Keratinocyte (primary cell): Measurements from ENCODE around the gene IL1RAPL1.

Source experiments
- EZH2 ChIP-seq: IDR thresholded peaks from one replicate; pipeline ENCODE4 v1.6.1; 2012; ENCODE audit warnings: inconsistent platforms, mild to moderate bottlenecking, low read length, moderate library complexity
- TF ChIP-seq, protein P1 (sequence below), 3 experiments: IDR thresholded peaks in 1 of 3; conservative IDR thresholded peaks in 1 of 3; optimal IDR thresholded peaks in 1 of 3; 2 replicates in 2 of 3; 3 replicates in 1 of 3; pipeline versions ENCODE3 to v1.5.1; 2011; ENCODE audit warnings: low read length in 3 of 3, mild to moderate bottlenecking in 3 of 3, moderate library complexity in 2 of 3, control low read depth in 1 of 3, inconsistent platforms in 1 of 3; ENCODE audit not compliant: insufficient read depth in 2 of 3; ENCODE audit errors: extremely low read depth in 1 of 3

DNA sequence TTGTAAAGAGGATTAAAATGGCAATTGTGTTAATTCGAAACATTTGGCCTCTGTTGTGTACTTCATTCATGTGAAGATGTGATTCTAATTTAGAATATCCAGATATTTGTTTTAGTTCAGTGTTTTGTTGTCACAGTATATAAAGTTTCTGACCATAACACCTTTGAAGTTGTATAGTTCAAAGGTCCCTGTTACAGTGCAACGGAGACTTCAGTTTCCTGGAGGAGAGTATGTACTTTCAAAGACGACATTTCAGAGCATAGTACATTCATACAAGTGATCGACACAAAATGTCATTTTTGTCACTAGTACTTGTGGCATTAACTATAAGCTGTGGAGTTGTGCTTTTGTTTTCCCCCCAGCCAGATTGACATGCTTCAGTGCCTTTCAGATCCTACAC, 1255.3 kb downstream of the IL1RAPL1 start:
- no peak for TF ChIP-seq EZH2
- TF ChIP-seq, protein P1, sequence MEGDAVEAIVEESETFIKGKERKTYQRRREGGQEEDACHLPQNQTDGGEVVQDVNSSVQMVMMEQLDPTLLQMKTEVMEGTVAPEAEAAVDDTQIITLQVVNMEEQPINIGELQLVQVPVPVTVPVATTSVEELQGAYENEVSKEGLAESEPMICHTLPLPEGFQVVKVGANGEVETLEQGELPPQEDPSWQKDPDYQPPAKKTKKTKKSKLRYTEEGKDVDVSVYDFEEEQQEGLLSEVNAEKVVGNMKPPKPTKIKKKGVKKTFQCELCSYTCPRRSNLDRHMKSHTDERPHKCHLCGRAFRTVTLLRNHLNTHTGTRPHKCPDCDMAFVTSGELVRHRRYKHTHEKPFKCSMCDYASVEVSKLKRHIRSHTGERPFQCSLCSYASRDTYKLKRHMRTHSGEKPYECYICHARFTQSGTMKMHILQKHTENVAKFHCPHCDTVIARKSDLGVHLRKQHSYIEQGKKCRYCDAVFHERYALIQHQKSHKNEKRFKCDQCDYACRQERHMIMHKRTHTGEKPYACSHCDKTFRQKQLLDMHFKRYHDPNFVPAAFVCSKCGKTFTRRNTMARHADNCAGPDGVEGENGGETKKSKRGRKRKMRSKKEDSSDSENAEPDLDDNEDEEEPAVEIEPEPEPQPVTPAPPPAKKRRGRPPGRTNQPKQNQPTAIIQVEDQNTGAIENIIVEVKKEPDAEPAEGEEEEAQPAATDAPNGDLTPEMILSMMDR (optimal IDR thresholded peaks at IDR 0.05 in 1 of 3, IDR thresholded peaks at IDR 0.05 in 1 of 3, conservative IDR thresholded peaks at IDR 0.05 in 1 of 3; ENCODE audit: extremely low read depth in 1 of 3, insufficient read depth in 2 of 3, low read length in 3 of 3), result no peak
